BJ (cell line): ENCODE results near the gene ARHGAP35. TPM values are rescaled to one million over a fixed set of nuclear protein-coding genes. Genes with fewer than 3 reads are reported as not detected.

Experiments
- CTCF ChIA-PET: fragments of 350-600 bp; formaldehyde crosslinking; extraction: SDS; loops from one replicate; lab custom pipeline; 2021; ENCODE audit warnings: antibody characterized with exemption, inconsistent platforms; lab: Yijun Ruan, JAX
- POLR2A ChIA-PET: fragments of 300-600 bp; sonication (Branson Sonifier 250); formaldehyde crosslinking; extraction: SDS; loops from one replicate; lab custom pipeline; 2021; ENCODE audit warnings: antibody characterized with exemption; lab: Charles Lee
- DNase-seq: peaks from one replicate; pipeline ENCODE4 v3.0.0-alpha.2; 2011; ENCODE audit warnings: low read depth
- H3K27me3 ChIP-seq: 2 replicates; pipeline ENCODE4 v1.6.0; 2011; ENCODE audit warnings: low read length; ENCODE audit not compliant: control insufficient read depth, insufficient read depth
- H3K36me3 ChIP-seq: 2 replicates; pipeline ENCODE4 v1.5.1; 2011; ENCODE audit warnings: low read length; ENCODE audit not compliant: control insufficient read depth, insufficient read depth
- H3K4me3 ChIP-seq: 2 replicates; pipeline ENCODE4 v1.5.1; 2011; ENCODE audit warnings: low read depth, mild to moderate bottlenecking, control low read depth, low read length
- polyA plus RNA-seq: library from polyadenylated mRNA; depleted of rRNA; stranded (reverse); fragments of >200 nt; gene quantifications from 2 replicates; pipeline ENCODE4 v1.2.3, GENCODE V29; 2011
- TF ChIP-seq, protein P1 (sequence below): IDR thresholded peaks from 2 replicates; pipeline ENCODE4 v1.5.1; 2011; ENCODE audit warnings: low read depth, mild to moderate bottlenecking, control low read depth, inconsistent platforms, low read length, moderate library complexity; ENCODE audit not compliant: insufficient read depth

ARHGAP35 gene
- polyA plus RNA-seq, 1 experiment = 36.8 TPM

DNA sequence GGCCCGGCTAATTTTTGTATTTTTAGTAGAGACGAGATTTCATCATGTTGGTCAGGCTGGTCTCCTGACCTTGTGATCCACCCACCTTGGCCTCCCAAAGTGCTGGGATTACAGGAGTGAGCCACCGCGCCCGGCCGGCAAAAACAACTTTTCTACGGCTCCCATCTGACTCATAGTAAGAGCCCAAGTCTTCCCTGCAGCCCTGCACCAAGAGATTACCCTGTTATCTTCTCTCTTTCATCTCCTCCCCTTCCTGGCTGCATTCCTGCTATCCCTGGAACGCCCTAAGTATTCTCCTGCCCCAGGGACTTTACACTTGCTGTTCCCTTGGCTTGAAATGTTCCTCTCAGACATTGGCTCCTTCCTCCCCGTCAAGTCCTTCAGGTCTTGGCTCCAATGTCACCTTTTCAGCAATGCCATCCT lies 16.7 kb upstream of the ARHGAP35 start:
- ChIA-PET CTCF (interaction anchor here (1.2 to 5.5 kb wide), 3 partner anchors 14 to 147 kb away, joined by 4 to 89 read pairs (median 5); no protein-coding TSS in a partner anchor), POLR2A (no interaction called here)
- DNase-seq = no peak
- Histone ChIP-seq H3K4me3 (no peak overlapping the region), H3K36me3 (peaks cover 18% of the 10 kb centered on the region), H3K27me3 (no peaks in the 10 kb centered on the region)
- TF ChIP-seq, protein P1, sequence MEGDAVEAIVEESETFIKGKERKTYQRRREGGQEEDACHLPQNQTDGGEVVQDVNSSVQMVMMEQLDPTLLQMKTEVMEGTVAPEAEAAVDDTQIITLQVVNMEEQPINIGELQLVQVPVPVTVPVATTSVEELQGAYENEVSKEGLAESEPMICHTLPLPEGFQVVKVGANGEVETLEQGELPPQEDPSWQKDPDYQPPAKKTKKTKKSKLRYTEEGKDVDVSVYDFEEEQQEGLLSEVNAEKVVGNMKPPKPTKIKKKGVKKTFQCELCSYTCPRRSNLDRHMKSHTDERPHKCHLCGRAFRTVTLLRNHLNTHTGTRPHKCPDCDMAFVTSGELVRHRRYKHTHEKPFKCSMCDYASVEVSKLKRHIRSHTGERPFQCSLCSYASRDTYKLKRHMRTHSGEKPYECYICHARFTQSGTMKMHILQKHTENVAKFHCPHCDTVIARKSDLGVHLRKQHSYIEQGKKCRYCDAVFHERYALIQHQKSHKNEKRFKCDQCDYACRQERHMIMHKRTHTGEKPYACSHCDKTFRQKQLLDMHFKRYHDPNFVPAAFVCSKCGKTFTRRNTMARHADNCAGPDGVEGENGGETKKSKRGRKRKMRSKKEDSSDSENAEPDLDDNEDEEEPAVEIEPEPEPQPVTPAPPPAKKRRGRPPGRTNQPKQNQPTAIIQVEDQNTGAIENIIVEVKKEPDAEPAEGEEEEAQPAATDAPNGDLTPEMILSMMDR = no peak

DNA sequence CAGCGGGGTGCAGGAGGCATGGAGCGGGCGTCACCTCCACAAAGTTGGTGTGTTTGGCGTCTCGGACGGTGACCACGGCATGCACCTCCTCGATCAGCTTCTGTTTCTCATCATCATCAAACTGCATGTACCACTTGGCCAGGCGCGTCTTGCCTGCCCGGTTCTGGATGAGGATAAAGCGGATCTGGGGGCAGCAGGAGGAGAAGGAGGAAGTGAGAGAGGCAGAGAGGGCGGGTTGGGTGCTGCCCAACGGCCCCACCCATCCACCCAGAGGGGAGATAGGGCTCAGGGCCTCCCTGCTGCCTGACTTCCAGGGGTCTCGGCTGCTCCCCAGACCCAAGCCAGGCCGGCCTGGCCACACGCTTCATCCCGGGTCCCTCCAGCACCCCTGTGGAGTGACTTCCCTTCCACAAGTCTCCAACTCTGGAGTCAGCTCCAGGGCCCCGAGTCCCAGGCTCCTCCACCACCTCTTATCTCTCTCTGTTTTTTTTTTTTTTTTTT lies 14.8 kb upstream of the ARHGAP35 start:
- ChIA-PET CTCF (interaction anchor here (0.8 to 1.6 kb wide), 3 partner anchors 88 to 145 kb away, joined by 3 to 5 read pairs (median 4); no protein-coding TSS in a partner anchor), POLR2A (no interaction called here)
- no peak for DNase-seq
- no peaks in the 10 kb centered on the region for H3K27me3 ChIP-seq
- peaks cover 14% of the 10 kb centered on the region for H3K36me3 ChIP-seq
- no peak overlapping the region for H3K4me3 ChIP-seq
- TF ChIP-seq, protein P1 = no peak

DNA sequence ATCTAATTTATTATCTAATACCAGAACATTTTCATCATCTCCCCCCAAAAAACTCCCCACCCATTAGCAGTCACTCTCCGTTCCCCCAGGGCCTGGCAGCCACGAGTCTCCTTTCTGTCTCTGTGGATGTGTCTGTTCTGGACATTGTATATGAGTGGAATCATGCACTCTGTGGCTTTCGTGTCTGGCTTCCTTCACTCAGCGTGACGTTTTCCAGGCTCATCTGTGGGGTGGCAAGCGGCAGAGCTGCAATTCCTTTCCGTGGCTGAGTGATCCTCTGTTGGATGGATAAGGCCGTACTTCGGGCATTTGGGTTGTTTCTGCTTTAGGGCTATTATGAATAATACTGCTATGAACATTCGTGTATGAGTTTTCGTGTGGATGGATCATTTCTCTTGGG lies 13.3 kb upstream of the ARHGAP35 start:
- TF ChIP-seq, protein P1 = no peak
- H3K36me3 ChIP-seq = peaks cover 12% of the 10 kb centered on the region
- DNase-seq = no peak
- ChIA-PET CTCF (interaction anchor here (1.2 to 1.8 kb wide), 2 partner anchors 97 to 136 kb away, joined by 3 to 5 read pairs; no protein-coding TSS in a partner anchor), POLR2A (interaction anchor here (0.6 kb wide), 1 partner anchor 379 kb away, joined by 7 read pairs; no protein-coding TSS in a partner anchor)
- H3K4me3 ChIP-seq = no peak overlapping the region
- no peaks in the 10 kb centered on the region for H3K27me3 ChIP-seq

DNA sequence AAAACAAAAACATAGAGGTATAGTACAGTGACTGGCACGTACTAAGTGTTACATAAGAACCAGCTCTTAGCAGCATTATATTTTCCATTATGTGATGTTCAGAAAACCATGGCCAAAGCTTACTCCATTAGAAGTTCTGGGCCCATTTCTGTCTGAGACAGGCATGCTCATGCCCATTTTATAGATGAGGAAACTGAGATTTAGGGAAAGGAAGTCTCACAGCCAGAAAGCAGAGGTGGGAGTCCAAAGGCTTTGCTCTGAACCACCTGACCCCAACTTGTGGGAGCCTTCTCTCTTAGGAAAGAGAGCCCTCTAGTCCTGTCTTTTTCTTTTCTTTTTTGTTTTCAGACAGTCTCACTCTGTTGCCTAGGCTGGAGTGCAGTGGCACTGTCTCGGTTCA lies 12.4 kb upstream of the ARHGAP35 start:
- H3K36me3 ChIP-seq = peaks cover 8% of the 10 kb centered on the region
- no peaks in the 10 kb centered on the region for H3K27me3 ChIP-seq
- no peak overlapping the region for H3K4me3 ChIP-seq
- TF ChIP-seq, protein P1 = no peak
- CTCF ChIA-PET = interaction anchor here (1.8 kb wide), 1 partner anchor 98 kb away, joined by 5 read pairs; no protein-coding TSS in a partner anchor
- no peak for DNase-seq
- POLR2A ChIA-PET = interaction anchor here (0.6 kb wide), 1 partner anchor 378 kb away, joined by 7 read pairs; no protein-coding TSS in a partner anchor

DNA sequence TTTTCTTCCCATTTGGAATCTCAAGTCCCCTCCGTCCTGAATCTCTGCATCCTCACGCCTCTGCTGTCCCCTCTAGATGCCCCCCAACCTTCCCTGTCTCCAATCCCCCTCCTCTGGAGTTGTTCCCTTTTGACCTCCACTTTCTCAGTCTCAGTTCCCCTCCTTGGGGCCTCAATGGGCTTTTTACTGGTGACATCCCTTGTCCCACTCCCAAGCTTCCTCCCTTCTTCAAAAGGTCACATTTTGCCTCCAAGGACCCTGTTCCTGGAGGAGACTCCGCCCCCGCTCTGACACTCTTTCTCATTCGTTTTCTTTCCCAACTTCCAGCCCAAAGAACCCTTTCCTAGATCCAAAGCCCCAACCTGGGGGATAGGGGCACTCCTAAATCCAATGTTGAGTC lies 11.2 kb upstream of the ARHGAP35 start:
- DNase-seq = no peak
- H3K4me3 ChIP-seq = peak overlapping the region; percentile 97
- TF ChIP-seq, protein P1 = no peak
- H3K36me3 ChIP-seq = peaks cover 3% of the 10 kb centered on the region
- CTCF ChIA-PET = interaction anchor here (0.7 kb wide), 1 partner anchor 142 kb away, joined by 3 read pairs; no protein-coding TSS in a partner anchor
- H3K27me3 ChIP-seq = no peaks in the 10 kb centered on the region
- POLR2A ChIA-PET = no interaction called here
